Panc1 (cell line): Measurements from ENCODE around the gene TULP1. TPM values are rescaled to one million over a fixed set of nuclear protein-coding genes. Genes with fewer than 3 reads are reported as not detected.

Experiments used
- ATAC-seq: fragments of 200-7000 bp; cut with Tn5 transposase; 2 replicates; pipeline ENCODE4 v1.9.1; 2020; ENCODE audit warnings: mild to moderate bottlenecking, moderate library complexity
- BruUV-seq: library from RNA; stranded (reverse); fragments of 400-500 nt; replicated peaks from 2 replicates; lab custom pipeline; 2021; lab: Mats Ljungman, UMichigan
- CTCF ChIA-PET: fragments of 300-600 bp; sonication (Branson Sonifier 250); formaldehyde crosslinking; loops from one replicate; lab custom pipeline; 2022; ENCODE audit warnings: antibody characterized with exemption; lab: Charles Lee
- POLR2A ChIA-PET: fragments of 300-600 bp; sonication (Branson Sonifier 250); formaldehyde crosslinking; loops from one replicate; lab custom pipeline; 2022; ENCODE audit warnings: antibody characterized with exemption; lab: Charles Lee
- DNase-seq: peaks from one replicate; pipeline ENCODE4 v3.0.0-alpha.2; 2010; ENCODE audit warnings: low read depth, low spot score
- H3K27ac ChIP-seq: 2 replicates; pipeline ENCODE4 v1.5.1; 2011; ENCODE audit warnings: mild to moderate bottlenecking, low read length, inconsistent platforms
- H3K27me3 ChIP-seq: fragments of 200-500 bp; sonication (Bioruptor generic); 2 replicates; pipeline ENCODE4 v1.6.0; 2014; ENCODE audit warnings: low read length, inconsistent platforms; ENCODE audit not compliant: control insufficient read depth, insufficient read depth
- H3K36me3 ChIP-seq: fragments of 200-500 bp; sonication (Bioruptor generic); 2 replicates; pipeline ENCODE4 v1.5.1; 2014; ENCODE audit warnings: inconsistent platforms, mild to moderate bottlenecking, low read length, moderate library complexity; ENCODE audit not compliant: control insufficient read depth, insufficient read depth
- H3K4me1 ChIP-seq: 2 replicates; pipeline ENCODE4 v1.5.1; 2011; ENCODE audit warnings: inconsistent platforms, mild to moderate bottlenecking, low read length, moderate library complexity; ENCODE audit not compliant: control insufficient read depth, insufficient read depth
- H3K4me3 ChIP-seq, 2 experiments: 2 replicates each; pipeline ENCODE4 v1.5.1; 2011 to 2012; ENCODE audit warnings: low read depth in 2 of 2, low read length in 2 of 2, mild to moderate bottlenecking in 2 of 2, inconsistent platforms in 1 of 2, moderate library complexity in 1 of 2
- H3K9me3 ChIP-seq: fragments of 200-500 bp; sonication (Bioruptor generic); 2 replicates; pipeline ENCODE4 v1.5.1; 2014; ENCODE audit warnings: low read depth, mild to moderate bottlenecking, inconsistent platforms, low read length, moderate library complexity; ENCODE audit not compliant: control insufficient read depth, insufficient read depth
- POLR2AphosphoS5 ChIP-seq: IDR thresholded peaks from 2 replicates; pipeline ENCODE4 v1.6.1; 2012; ENCODE audit warnings: mild to moderate bottlenecking, low read depth, low read length, moderate library complexity
- SIN3A ChIP-seq: IDR thresholded peaks from 2 replicates; pipeline ENCODE4 v1.6.1; 2012; ENCODE audit warnings: low read depth, mild to moderate bottlenecking, low read length, moderate library complexity, borderline replicate concordance; ENCODE audit not compliant: insufficient read depth
- TCF7L2 ChIP-seq: IDR thresholded peaks from 2 replicates; pipeline ENCODE4 v1.6.1; 2011; ENCODE audit warnings: mild to moderate bottlenecking, low read depth, low read length, inconsistent platforms
- in situ Hi-C: cut with HindIII; loops from 2 replicates; pipeline ENCODE4 v1.10.0; 2016; ENCODE audit warnings: low sequenced_read_pairs, low pct_unique_long_range_greater_than_20kb
- intact Hi-C: fragments of 100-400 bp; cut with micrococcal nuclease; formaldehyde crosslinking; loops from one replicate; pipeline ENCODE4 v1.10.0; 2022; ENCODE audit not compliant: unreplicated experiment
- total RNA-seq: library from RNA; stranded (reverse); gene quantifications from one replicate; pipeline ENCODE4 v1.2.1, GENCODE V29; 2021; ENCODE audit not compliant: unreplicated experiment
- TF ChIP-seq, protein P1 (sequence below), 2 experiments: IDR thresholded peaks; 2 replicates each; pipeline ENCODE4 v1.6.1; 2011 to 2012; ENCODE audit warnings: low read depth in 2 of 2, control low read depth in 1 of 2, low read length in 1 of 2, mild to moderate bottlenecking in 1 of 2, moderate library complexity in 1 of 2; ENCODE audit not compliant: insufficient read depth in 1 of 2
- TF ChIP-seq, protein P2 (sequence below): fragments of 450-650 bp; IDR thresholded peaks from 2 replicates; pipeline ENCODE4 v1.5.1; 2017; ENCODE audit warnings: mild to moderate bottlenecking

Gene TULP1
- total RNA-seq, 1 experiment from 2014 or later: not detected

DNA sequence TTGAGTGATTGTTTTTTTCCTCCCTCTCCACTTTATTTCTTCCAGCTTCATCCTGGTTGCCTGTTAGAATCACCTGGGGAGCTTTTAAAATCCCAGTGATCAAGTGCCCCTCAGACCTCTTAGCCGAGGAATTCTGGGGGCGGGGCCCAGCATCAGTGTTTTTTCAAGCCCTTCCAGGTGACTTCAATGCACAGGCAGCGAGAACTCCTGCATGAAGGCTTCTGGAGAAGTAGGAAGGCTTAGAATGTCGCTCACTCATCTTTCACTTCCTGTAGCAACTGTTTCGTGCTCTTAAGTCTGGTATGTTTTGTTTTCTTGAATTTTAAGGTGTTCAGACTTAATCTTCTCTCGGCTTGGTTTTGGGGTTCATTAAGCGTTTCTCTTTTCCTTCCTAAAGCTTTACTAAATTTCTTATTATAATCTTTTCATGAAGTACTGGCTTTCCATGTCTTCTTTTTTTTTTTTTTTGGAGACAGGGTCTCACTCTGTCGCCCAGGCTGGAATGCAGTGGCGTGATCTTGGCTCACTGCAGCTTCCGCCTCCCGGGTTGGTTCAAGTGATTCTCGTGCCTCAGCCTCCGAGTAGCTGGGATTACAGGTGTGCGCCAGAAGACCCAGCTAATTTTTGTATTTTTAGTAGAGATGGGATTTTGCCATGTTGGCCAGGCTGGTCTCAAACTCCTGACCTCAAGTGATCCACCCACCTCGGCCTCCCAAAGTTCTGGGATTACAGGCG lies 30.9 kb upstream of the TULP1 start:
- intact Hi-C loops: no loop called here
- H3K36me3 ChIP-seq: no peaks in the 10 kb centered on the region
- BruUV-seq: no TSS peak
- TF ChIP-seq SIN3A: no peak
- TF ChIP-seq, protein P1, sequence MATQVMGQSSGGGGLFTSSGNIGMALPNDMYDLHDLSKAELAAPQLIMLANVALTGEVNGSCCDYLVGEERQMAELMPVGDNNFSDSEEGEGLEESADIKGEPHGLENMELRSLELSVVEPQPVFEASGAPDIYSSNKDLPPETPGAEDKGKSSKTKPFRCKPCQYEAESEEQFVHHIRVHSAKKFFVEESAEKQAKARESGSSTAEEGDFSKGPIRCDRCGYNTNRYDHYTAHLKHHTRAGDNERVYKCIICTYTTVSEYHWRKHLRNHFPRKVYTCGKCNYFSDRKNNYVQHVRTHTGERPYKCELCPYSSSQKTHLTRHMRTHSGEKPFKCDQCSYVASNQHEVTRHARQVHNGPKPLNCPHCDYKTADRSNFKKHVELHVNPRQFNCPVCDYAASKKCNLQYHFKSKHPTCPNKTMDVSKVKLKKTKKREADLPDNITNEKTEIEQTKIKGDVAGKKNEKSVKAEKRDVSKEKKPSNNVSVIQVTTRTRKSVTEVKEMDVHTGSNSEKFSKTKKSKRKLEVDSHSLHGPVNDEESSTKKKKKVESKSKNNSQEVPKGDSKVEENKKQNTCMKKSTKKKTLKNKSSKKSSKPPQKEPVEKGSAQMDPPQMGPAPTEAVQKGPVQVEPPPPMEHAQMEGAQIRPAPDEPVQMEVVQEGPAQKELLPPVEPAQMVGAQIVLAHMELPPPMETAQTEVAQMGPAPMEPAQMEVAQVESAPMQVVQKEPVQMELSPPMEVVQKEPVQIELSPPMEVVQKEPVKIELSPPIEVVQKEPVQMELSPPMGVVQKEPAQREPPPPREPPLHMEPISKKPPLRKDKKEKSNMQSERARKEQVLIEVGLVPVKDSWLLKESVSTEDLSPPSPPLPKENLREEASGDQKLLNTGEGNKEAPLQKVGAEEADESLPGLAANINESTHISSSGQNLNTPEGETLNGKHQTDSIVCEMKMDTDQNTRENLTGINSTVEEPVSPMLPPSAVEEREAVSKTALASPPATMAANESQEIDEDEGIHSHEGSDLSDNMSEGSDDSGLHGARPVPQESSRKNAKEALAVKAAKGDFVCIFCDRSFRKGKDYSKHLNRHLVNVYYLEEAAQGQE (IDR thresholded peaks at IDR 0.05; ENCODE audit: insufficient read depth in 1 of 2, low read depth in 2 of 2, low read length in 1 of 2): no peak
- TF ChIP-seq, protein P2, sequence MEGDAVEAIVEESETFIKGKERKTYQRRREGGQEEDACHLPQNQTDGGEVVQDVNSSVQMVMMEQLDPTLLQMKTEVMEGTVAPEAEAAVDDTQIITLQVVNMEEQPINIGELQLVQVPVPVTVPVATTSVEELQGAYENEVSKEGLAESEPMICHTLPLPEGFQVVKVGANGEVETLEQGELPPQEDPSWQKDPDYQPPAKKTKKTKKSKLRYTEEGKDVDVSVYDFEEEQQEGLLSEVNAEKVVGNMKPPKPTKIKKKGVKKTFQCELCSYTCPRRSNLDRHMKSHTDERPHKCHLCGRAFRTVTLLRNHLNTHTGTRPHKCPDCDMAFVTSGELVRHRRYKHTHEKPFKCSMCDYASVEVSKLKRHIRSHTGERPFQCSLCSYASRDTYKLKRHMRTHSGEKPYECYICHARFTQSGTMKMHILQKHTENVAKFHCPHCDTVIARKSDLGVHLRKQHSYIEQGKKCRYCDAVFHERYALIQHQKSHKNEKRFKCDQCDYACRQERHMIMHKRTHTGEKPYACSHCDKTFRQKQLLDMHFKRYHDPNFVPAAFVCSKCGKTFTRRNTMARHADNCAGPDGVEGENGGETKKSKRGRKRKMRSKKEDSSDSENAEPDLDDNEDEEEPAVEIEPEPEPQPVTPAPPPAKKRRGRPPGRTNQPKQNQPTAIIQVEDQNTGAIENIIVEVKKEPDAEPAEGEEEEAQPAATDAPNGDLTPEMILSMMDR: no peak
- no peak for TF ChIP-seq POLR2AphosphoS5
- no peak for TF ChIP-seq TCF7L2
- in situ Hi-C loops: no loop called here
- H3K27me3 ChIP-seq: no peaks in the 10 kb centered on the region
- DNase-seq (no peak), ATAC-seq (no peak)
- ChIA-PET POLR2A (interaction anchor here (0.6 kb wide), 1 partner anchor 467 kb away, joined by 8 read pairs; no protein-coding TSS in a partner anchor), CTCF (interaction anchor here (0.7 kb wide), 1 partner anchor 21 kb away, joined by 3 read pairs; no protein-coding TSS in a partner anchor)
- no peak overlapping the region for H3K4me3 ChIP-seq
- no peaks in the 10 kb centered on the region for H3K4me1 ChIP-seq
- no peak overlapping the region for H3K27ac ChIP-seq
- H3K9me3 ChIP-seq: no peaks in the 10 kb centered on the region

DNA sequence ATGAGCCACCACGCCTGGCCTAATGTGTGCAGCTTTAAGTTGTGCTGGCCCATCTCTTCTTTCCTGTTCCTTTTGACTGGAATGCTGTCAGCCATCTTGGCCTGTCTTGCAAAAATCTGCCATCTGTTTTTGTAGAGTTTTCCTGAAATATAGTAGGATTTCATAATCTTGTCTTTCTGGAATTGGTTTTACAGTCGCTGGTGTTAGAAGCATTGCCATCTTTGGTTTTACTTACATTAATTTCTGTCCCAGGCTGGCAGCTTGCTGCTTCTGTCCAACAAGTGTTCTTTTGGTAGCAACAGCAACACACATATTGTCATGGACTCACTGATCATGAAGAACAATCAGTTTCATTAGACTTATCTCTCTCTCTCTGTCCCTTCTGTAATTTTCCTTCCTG lies 29.1 kb upstream of the TULP1 start:
- ATAC-seq (no peak), DNase-seq (no peak)
- intact Hi-C loops: no loop called here

More for the DNA sequence above, 29.1 kb upstream of the TULP1 start:
- Histone ChIP-seq H3K9me3 (no peaks in the 10 kb centered on the region), H3K4me3 (no peak overlapping the region), H3K27ac (no peak overlapping the region), H3K36me3 (no peaks in the 10 kb centered on the region), H3K4me1 (no peaks in the 10 kb centered on the region), H3K27me3 (no peaks in the 10 kb centered on the region)
- ChIA-PET POLR2A (interaction anchor here (0.6 kb wide), 1 partner anchor 210 kb away, joined by 6 read pairs; no protein-coding TSS in a partner anchor), CTCF (interaction anchor here (0.6 kb wide), 1 partner anchor 195 kb away, joined by 4 read pairs; no protein-coding TSS in a partner anchor)
- TF ChIP-seq, protein P2: no peak
- TF ChIP-seq TCF7L2 (no peak), SIN3A (no peak), POLR2AphosphoS5 (no peak)
- TF ChIP-seq, protein P1 (IDR thresholded peaks at IDR 0.05; ENCODE audit: insufficient read depth in 1 of 2, low read depth in 2 of 2, low read length in 1 of 2): no peak
- in situ Hi-C loops: no loop called here
- no TSS peak for BruUV-seq
